Stomach (tissue), 4 donors: Measurements from ENCODE around the gene PHB1.

Experiments
- POLR2A ChIP-seq, 4 donors: fragments of 450-650 bp; IDR thresholded peaks; one replicate each; pipeline ENCODE4 v1.6.1; 2016; ENCODE audit warnings: antibody characterized with exemption in 4 of 4, control low read depth in 2 of 4, mild to moderate bottlenecking in 1 of 4, moderate library complexity in 1 of 4
- POLR2AphosphoS5 ChIP-seq, 3 donors: sonication (generic); formaldehyde crosslinking; IDR thresholded peaks; one replicate each; pipeline ENCODE4 v1.6.1; 2016; ENCODE audit warnings: antibody characterized with exemption in 3 of 3
- TF ChIP-seq, protein P1 (sequence below), 7 experiments: fragments of 450-650 bp in 4 of 7; fragments of 200-600 bp in 3 of 7; sonication (generic) in 3 of 7; IDR thresholded peaks; one replicate each; pipeline ENCODE4 v1.5.1; 2016 to 2019; ENCODE audit warnings: antibody characterized with exemption in 7 of 7, control low read depth in 2 of 7, mild to moderate bottlenecking in 1 of 7

DNA sequence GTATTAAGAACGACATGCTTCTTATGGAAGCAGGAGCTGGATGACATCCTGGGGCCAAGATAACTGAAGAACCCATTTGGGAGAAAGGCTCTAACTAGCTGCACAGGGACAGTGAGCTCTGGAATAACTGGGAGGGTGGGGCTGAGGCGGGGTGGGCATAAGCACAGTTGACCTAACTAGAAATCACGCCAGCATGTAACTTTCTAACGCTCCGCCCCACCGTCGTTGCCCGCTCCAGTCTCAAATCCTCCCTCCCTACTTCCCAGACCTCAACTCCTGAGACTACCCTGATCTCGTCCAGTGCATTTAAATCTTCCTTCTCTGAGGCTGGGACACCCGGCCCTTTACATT, 436 bp downstream of the PHB1 start:
- TF ChIP-seq POLR2AphosphoS5 (IDR thresholded peaks at IDR 0.05) (no peak), POLR2A (IDR thresholded peaks at IDR 0.05) (no peak)
- TF ChIP-seq, protein P1, sequence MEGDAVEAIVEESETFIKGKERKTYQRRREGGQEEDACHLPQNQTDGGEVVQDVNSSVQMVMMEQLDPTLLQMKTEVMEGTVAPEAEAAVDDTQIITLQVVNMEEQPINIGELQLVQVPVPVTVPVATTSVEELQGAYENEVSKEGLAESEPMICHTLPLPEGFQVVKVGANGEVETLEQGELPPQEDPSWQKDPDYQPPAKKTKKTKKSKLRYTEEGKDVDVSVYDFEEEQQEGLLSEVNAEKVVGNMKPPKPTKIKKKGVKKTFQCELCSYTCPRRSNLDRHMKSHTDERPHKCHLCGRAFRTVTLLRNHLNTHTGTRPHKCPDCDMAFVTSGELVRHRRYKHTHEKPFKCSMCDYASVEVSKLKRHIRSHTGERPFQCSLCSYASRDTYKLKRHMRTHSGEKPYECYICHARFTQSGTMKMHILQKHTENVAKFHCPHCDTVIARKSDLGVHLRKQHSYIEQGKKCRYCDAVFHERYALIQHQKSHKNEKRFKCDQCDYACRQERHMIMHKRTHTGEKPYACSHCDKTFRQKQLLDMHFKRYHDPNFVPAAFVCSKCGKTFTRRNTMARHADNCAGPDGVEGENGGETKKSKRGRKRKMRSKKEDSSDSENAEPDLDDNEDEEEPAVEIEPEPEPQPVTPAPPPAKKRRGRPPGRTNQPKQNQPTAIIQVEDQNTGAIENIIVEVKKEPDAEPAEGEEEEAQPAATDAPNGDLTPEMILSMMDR (IDR thresholded peaks at IDR 0.05): no peak
